WTC11 (cell line): ENCODE results near the gene SLC46A2. TPM values are rescaled to one million over a fixed set of nuclear protein-coding genes. Genes with fewer than 3 reads are reported as not detected.

Experiments used
- ATAC-seq: fragments of 200-7000 bp; cut with Tn5 transposase; 2 replicates; pipeline ENCODE4 v1.10.0; 2021; ENCODE audit warnings: mild to moderate bottlenecking, moderate library complexity
- CTCF ChIA-PET: fragments of 300-600 bp; sonication (Branson Sonifier 250); formaldehyde crosslinking; loops from one replicate; lab custom pipeline; 2021; ENCODE audit warnings: antibody characterized with exemption; lab: Charles Lee
- POLR2A ChIA-PET: fragments of 350-600 bp; sonication (Branson Sonifier 250); formaldehyde crosslinking; loops from one replicate; lab custom pipeline; 2021; ENCODE audit warnings: antibody characterized with exemption; lab: Charles Lee
- DNase-seq: peaks from one replicate; pipeline ENCODE4 v3.0.0; 2021; ENCODE audit warnings: low spot score
- H3K27ac Mint-ChIP-seq: 2 replicates; pipeline ENCODE4 v1.8.0; 2021; ENCODE audit warnings: mixed read lengths
- H3K27me3 Mint-ChIP-seq: 2 replicates; pipeline ENCODE4 v1.8.0; 2021; ENCODE audit warnings: low read depth, mild to moderate bottlenecking, moderate library complexity, mixed read lengths
- H3K36me3 Mint-ChIP-seq: 2 replicates; pipeline ENCODE4 v1.8.0; 2021; ENCODE audit warnings: mixed read lengths
- H3K4me1 Mint-ChIP-seq: 2 replicates; pipeline ENCODE4 v1.8.0; 2022; ENCODE audit warnings: mixed read lengths
- H3K4me3 Mint-ChIP-seq: 2 replicates; pipeline ENCODE4 v1.8.0; 2021; ENCODE audit warnings: mild to moderate bottlenecking, moderate library complexity, mixed read lengths
- H3K9me3 Mint-ChIP-seq: 2 replicates; pipeline ENCODE4 v1.8.0; 2021; ENCODE audit warnings: mixed read lengths
- AR ChIP-seq: fragments of 250-450 bp; sonication (Bioruptor Pico); IDR thresholded peaks from 2 replicates; pipeline ENCODE4 v1.9.0; 2021; ENCODE audit warnings: mild to moderate bottlenecking
- ATF6 ChIP-seq: sonication (generic); formaldehyde crosslinking; IDR thresholded peaks from 2 replicates; pipeline ENCODE4 v1.8.1; 2023; ENCODE audit warnings: mild to moderate bottlenecking, missing genetic modification reagents
- E2F5 ChIP-seq: sonication (generic); formaldehyde crosslinking; IDR thresholded peaks from 2 replicates; pipeline ENCODE4 v1.8.1; 2022; ENCODE audit warnings: mild to moderate bottlenecking, moderate library complexity, missing genetic modification reagents
- FOXJ3 ChIP-seq: sonication (generic); formaldehyde crosslinking; IDR thresholded peaks from 2 replicates; pipeline ENCODE4 v1.9.0; 2021; ENCODE audit warnings: missing genetic modification reagents, mild to moderate bottlenecking, borderline replicate concordance
- FOXK1 ChIP-seq: sonication (generic); formaldehyde crosslinking; IDR thresholded peaks from 2 replicates; pipeline ENCODE4 v1.8.0; 2022; ENCODE audit warnings: mild to moderate bottlenecking, moderate library complexity, missing genetic modification reagents
- FOXP1 ChIP-seq: sonication (generic); formaldehyde crosslinking; IDR thresholded peaks from 2 replicates; pipeline ENCODE4 v1.8.0; 2022; ENCODE audit warnings: missing genetic modification reagents, mild to moderate bottlenecking, moderate library complexity, borderline replicate concordance
- GABPB1 ChIP-seq: sonication (generic); formaldehyde crosslinking; IDR thresholded peaks from 2 replicates; pipeline ENCODE4 v1.8.1; 2023; ENCODE audit warnings: mild to moderate bottlenecking, missing genetic modification reagents
- HMGXB4 ChIP-seq: sonication (generic); formaldehyde crosslinking; IDR thresholded peaks from 2 replicates; pipeline ENCODE4 v1.8.1; 2023; ENCODE audit warnings: mild to moderate bottlenecking, moderate library complexity, missing genetic modification reagents
- IRF1 ChIP-seq: sonication (generic); formaldehyde crosslinking; IDR thresholded peaks from 2 replicates; pipeline ENCODE4 v1.8.0; 2023; ENCODE audit warnings: missing genetic modification reagents
- OVOL2 ChIP-seq: fragments of 250-450 bp; sonication (Bioruptor Pico); IDR thresholded peaks from 2 replicates; pipeline ENCODE4 v1.9.0; 2021; ENCODE audit warnings: mild to moderate bottlenecking, borderline replicate concordance
- PRDM15 ChIP-seq: sonication (generic); formaldehyde crosslinking; IDR thresholded peaks from 2 replicates; pipeline ENCODE4 v1.8.0; 2022; ENCODE audit warnings: missing genetic modification reagents
- TEAD1 ChIP-seq: sonication (generic); formaldehyde crosslinking; IDR thresholded peaks from 2 replicates; pipeline ENCODE4 v1.8.0; 2022; ENCODE audit warnings: mild to moderate bottlenecking, missing genetic modification reagents
- ZNF121 ChIP-seq: sonication (generic); formaldehyde crosslinking; IDR thresholded peaks from 2 replicates; pipeline ENCODE4 v1.8.0; 2023; ENCODE audit warnings: missing genetic modification reagents
- ZNF281 ChIP-seq: sonication (generic); formaldehyde crosslinking; IDR thresholded peaks from 2 replicates; pipeline ENCODE4 v1.8.0; 2023; ENCODE audit warnings: mild to moderate bottlenecking, missing genetic modification reagents
- ZNF317 ChIP-seq: sonication (generic); formaldehyde crosslinking; IDR thresholded peaks from 2 replicates; pipeline ENCODE4 v1.8.1; 2023; ENCODE audit warnings: low read depth, mild to moderate bottlenecking, moderate library complexity, missing genetic modification reagents, borderline replicate concordance
- ZNF416 ChIP-seq: fragments of 250-450 bp; sonication (Bioruptor Pico); IDR thresholded peaks from 2 replicates; pipeline ENCODE4 v1.9.0; 2021; ENCODE audit warnings: mild to moderate bottlenecking, inconsistent platforms
- ZNF423 ChIP-seq: fragments of 250-450 bp; sonication (Bioruptor Pico); IDR thresholded peaks from 2 replicates; pipeline ENCODE4 v2.1.2; 2022; ENCODE audit warnings: mild to moderate bottlenecking, moderate library complexity
- ZSCAN18 ChIP-seq: fragments of 250-450 bp; sonication (Bioruptor Pico); IDR thresholded peaks from 2 replicates; pipeline ENCODE4 v2.1.2; 2022; ENCODE audit warnings: mild to moderate bottlenecking, moderate library complexity
- total RNA-seq: library from RNA; stranded (reverse); gene quantifications from 3 replicates; pipeline ENCODE4 v1.2.3, GENCODE V29; 2021

The SLC46A2 gene
- total RNA-seq, 1 experiment from 2014 or later, result not detected

GRCh38 chr9:112841261-112841660 lies 49.4 kb downstream of the SLC46A2 start:
- H3K4me3 Mint-ChIP-seq, result no peak overlapping the region
- H3K27ac Mint-ChIP-seq, result no peak overlapping the region
- peaks cover 29% of the 10 kb centered on the region for H3K4me1 Mint-ChIP-seq
- DNase-seq (no peak), ATAC-seq (no peak)
- no peaks in the 10 kb centered on the region for H3K9me3 Mint-ChIP-seq
- H3K27me3 Mint-ChIP-seq, result no peaks in the 10 kb centered on the region
- CTCF ChIA-PET, result interaction anchor here (1.0 to 2.9 kb wide), 2 partner anchors 46 to 62 kb away, joined by 4 to 11 read pairs; no protein-coding TSS in a partner anchor
- TF ChIP-seq HMGXB4 (CRISPR knock-in tag), result no peak
- TF ChIP-seq ATF6 (CRISPR knock-in tag), result no peak
- TF ChIP-seq ZNF416 (CRISPR knock-in tag), result no peak
- TF ChIP-seq FOXP1 (CRISPR knock-in tag), result no peak
- no peak for TF ChIP-seq AR
- no peak for TF ChIP-seq TEAD1 (CRISPR knock-in tag)
- TF ChIP-seq ZNF121 (CRISPR knock-in tag), result no peak
- no peak for TF ChIP-seq E2F5 (CRISPR knock-in tag)
- no peak for TF ChIP-seq OVOL2 (CRISPR knock-in tag)
- TF ChIP-seq GABPB1 (CRISPR knock-in tag), result no peak
- no peak for TF ChIP-seq IRF1 (CRISPR knock-in tag)
- TF ChIP-seq FOXJ3 (CRISPR knock-in tag), result no peak
- POLR2A ChIA-PET, result no interaction called here
- peaks cover 26% of the 10 kb centered on the region for H3K36me3 Mint-ChIP-seq

- ChIA-PET POLR2A (no interaction called here), CTCF (interaction anchor here (1.5 kb wide), 1 partner anchor 48 kb away, joined by 3 read pairs; no protein-coding TSS in a partner anchor)
- peaks cover 29% of the 10 kb centered on the region for H3K36me3 Mint-ChIP-seq
- no peaks in the 10 kb centered on the region for H3K27me3 Mint-ChIP-seq
- H3K27ac Mint-ChIP-seq, result no peak overlapping the region
- no peaks in the 10 kb centered on the region for H3K9me3 Mint-ChIP-seq
- no peak overlapping the region for H3K4me3 Mint-ChIP-seq
- H3K4me1 Mint-ChIP-seq, result peaks cover 14% of the 10 kb centered on the region
- no peak for ATAC-seq
- DNase-seq, result no peak
- no peak for TF ChIP-seq ZNF317 (CRISPR knock-in tag)
- no peak for TF ChIP-seq ZNF121 (CRISPR knock-in tag)
- TF ChIP-seq ZSCAN18 (CRISPR knock-in tag), result no peak
- TF ChIP-seq FOXK1, result no peak
- no peak for TF ChIP-seq PRDM15
- no peak for TF ChIP-seq ZNF281 (CRISPR knock-in tag)
- no peak for TF ChIP-seq ZNF423
These were observed 51.3 kb downstream of the SLC46A2 start for GRCh38 chr9:112839331-112839730.
